Cortex of kidney (tissue), 1 donor: ENCODE results near the gene CLMP.

Experiments used
- DNase-seq: peaks from one replicate; lab custom pipeline; 2025; lab: John Stamatoyannopoulos, UW

The CLMP gene

GRCh38 chr11:123055191-123055901 lies 139.7 kb downstream of the CLMP start:
- DNase-seq, result no peak

GRCh38 chr11:123054301-123055065 lies 140.6 kb downstream of the CLMP start:
- DNase-seq, result no peak

GRCh38 chr11:123052901-123053721 lies 141.9 kb downstream of the CLMP start:
- no peak for DNase-seq

- DNase-seq, result no peak
These were observed 143.4 kb downstream of the CLMP start for GRCh38 chr11:123051634-123052033.

GRCh38 chr11:123051146-123051545 lies 143.9 kb downstream of the CLMP start:
- no peak for DNase-seq

- DNase-seq, result no peak
These were observed 147.1 kb downstream of the CLMP start for GRCh38 chr11:123047947-123048293.

GRCh38 chr11:123047266-123047946 lies 147.6 kb downstream of the CLMP start:
- DNase-seq, result no peak

GRCh38 chr11:123046473-123047259 lies 148.4 kb downstream of the CLMP start:
- no peak for DNase-seq

- DNase-seq, result no peak
These were observed 149.9 kb downstream of the CLMP start for GRCh38 chr11:123045101-123045500.

- DNase-seq, result no peak
These were observed 153.9 kb downstream of the CLMP start for GRCh38 chr11:123041185-123041584.

- DNase-seq, result no peak
These were observed 155.0 kb downstream of the CLMP start for GRCh38 chr11:123040111-123040432.

GRCh38 chr11:123035831-123036230 lies 159.2 kb downstream of the CLMP start:
- no peak for DNase-seq

GRCh38 chr11:123034597-123034996 lies 160.5 kb downstream of the CLMP start:
- no peak for DNase-seq

- no peak for DNase-seq
These were observed 161.2 kb downstream of the CLMP start for GRCh38 chr11:123033895-123034294.

GRCh38 chr11:123030517-123030916 lies 164.5 kb downstream of the CLMP start:
- DNase-seq, result no peak

- DNase-seq, result no peak
These were observed 174.1 kb downstream of the CLMP start for GRCh38 chr11:123020968-123021367.
